ENCODE results near the gene ADSL. TPM values are rescaled to one million over a fixed set of nuclear protein-coding genes. Genes with fewer than 3 reads are reported as not detected.

The ADSL gene
- total and polyA plus RNA-seq, 9 of the 15 experiments (the other 6 are each of a cell fraction or from before 2014, with no cell fraction given), result 112 to 322 (median 146) TPM

DNA sequence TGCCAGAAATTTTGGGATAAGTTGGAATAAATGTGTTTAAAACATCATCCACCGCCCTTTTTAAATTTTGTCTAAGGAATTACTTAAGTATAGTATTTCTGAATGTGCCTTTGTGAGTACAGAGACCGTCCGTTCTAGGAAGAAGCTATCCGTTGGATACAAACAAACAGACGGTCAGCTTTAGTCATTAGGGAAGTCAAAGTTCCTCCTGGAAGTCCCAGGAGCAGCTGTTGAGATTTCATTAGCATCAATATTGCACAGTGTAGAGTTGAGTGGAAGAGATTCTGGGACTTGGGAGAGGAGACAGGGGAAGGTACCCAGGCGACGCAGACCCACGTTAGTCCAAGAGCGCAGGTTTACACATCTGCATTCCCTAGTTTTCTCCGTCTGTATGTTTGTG lies 15.7 kb upstream of the ADSL start:
- no peak for ATAC-seq
- Histone ChIP-seq H3K9ac (ENCODE audit: insufficient read depth in 1 of 2, low read depth in 2 of 2, low read length in 2 of 2) (no peak overlapping the region), H3K79me2 (ENCODE audit: control insufficient read depth, insufficient read depth, low read length) (no peaks in the 10 kb centered on the region), H3K4me1 (replicated peaks in 1 of 2; ENCODE audit: control insufficient read depth in 2 of 2, insufficient read depth in 2 of 2, low read length in 2 of 2) (peaks cover 7 to 27% of the 10 kb centered on the region in 2 experiments; a peak in 4 of 5 replicates), H3K36me3 (ENCODE audit: control insufficient read depth, insufficient read depth, low read length) (no peaks in the 10 kb centered on the region; the same call in 1 of the 3 replicates), H3K4me3 (no peak overlapping the region), H4K20me1 (replicated peaks; ENCODE audit: control insufficient read depth, insufficient read depth, low read length) (peaks cover 5% of the 10 kb centered on the region), H3K9me1 (ENCODE audit: control insufficient read depth, insufficient read depth, low read length) (no peaks in the 10 kb centered on the region), H3K27ac (ENCODE audit: extremely low read depth, low read depth, low read length) (no peak overlapping the region), H2AFZ (ENCODE audit: low read depth, low read length) (no peak overlapping the region), H3K9me3 (replicated peaks; ENCODE audit: control insufficient read depth, insufficient read depth, low read depth, low read length) (no peaks in the 10 kb centered on the region), H3K27me3 (ENCODE audit: control insufficient read depth in 2 of 2, insufficient read depth in 2 of 2, low read length in 2 of 2) (no peaks in the 10 kb centered on the region), H3K4me2 (ENCODE audit: insufficient read depth, low read length) (no peak overlapping the region)
- 63% methylated on average over 6 of the region's 10 CpGs for WGBS (ENCODE audit: insufficient coverage, low coverage, missing lambda C conversion rate)
- no peak for DNase-seq (ENCODE audit: extremely low read depth in 1 of 4, low spot score in 3 of 4)
- no TSS peak for BruUV-seq (replicated peaks)
- intact Hi-C loops (cut with micrococcal nuclease), result no loop called here
- POLR2A ChIA-PET, result interaction anchor here (1.0 to 2.0 kb wide), 3 partner anchors 10 to 16 kb away, joined by 3 to 5 read pairs (median 5); no protein-coding TSS in a partner anchor
- in situ Hi-C loops (cut with MboI), result no loop called here
- CTCF ChIA-PET (ENCODE audit: low intra/inter-chr PET ratio), result no interaction called here
- FAIRE-seq, result no peak
- TF ChIP-seq RHOXF2B (CRISPR knock-in tag; conservative IDR thresholded peaks at IDR 0.05), result no peak
- TF ChIP-seq CAMTA2 (CRISPR knock-in tag; conservative IDR thresholded peaks at IDR 0.05), result no peak
- TF ChIP-seq HDAC6 (IDR thresholded peaks at IDR 0.05; ENCODE audit: low read depth, low read length), result no peak
- TF ChIP-seq, protein P1, sequence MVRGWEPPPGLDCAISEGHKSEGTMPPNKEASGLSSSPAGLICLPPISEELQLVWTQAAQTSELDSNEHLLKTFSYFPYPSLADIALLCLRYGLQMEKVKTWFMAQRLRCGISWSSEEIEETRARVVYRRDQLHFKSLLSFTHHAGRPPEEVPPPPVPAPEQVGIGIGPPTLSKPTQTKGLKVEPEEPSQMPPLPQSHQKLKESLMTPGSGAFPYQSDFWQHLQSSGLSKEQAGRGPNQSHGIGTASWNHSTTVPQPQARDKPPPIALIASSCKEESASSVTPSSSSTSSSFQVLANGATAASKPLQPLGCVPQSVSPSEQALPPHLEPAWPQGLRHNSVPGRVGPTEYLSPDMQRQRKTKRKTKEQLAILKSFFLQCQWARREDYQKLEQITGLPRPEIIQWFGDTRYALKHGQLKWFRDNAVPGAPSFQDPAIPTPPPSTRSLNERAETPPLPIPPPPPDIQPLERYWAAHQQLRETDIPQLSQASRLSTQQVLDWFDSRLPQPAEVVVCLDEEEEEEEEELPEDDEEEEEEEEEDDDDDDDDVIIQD (CRISPR knock-in tag; IDR thresholded peaks at IDR 0.05), result no peak
- no peak for TF ChIP-seq BRCA1 (IDR thresholded peaks at IDR 0.05)
- no peak for TF ChIP-seq BRCA1 (CRISPR knock-in tag; IDR thresholded peaks at IDR 0.05)
- no peak for TF ChIP-seq FOXA1 (IDR thresholded peaks at IDR 0.05; ENCODE audit: borderline replicate concordance)
- no peak for TF ChIP-seq TCF7L2 (IDR thresholded peaks at IDR 0.05; ENCODE audit: low read depth, low read length)
- TF ChIP-seq KLF6 (CRISPR knock-in tag; IDR thresholded peaks at IDR 0.05; ENCODE audit: borderline replicate concordance), result no peak
- TF ChIP-seq TBL1XR1 (IDR thresholded peaks at IDR 0.05; ENCODE audit: low read length in 2 of 2), result no peak
- no peak for TF ChIP-seq SRSF9 (IDR thresholded peaks at IDR 0.05; ENCODE audit: borderline replicate concordance, low read depth, low read length)
- no peak for TF ChIP-seq ZC3H4 (CRISPR knock-in tag; IDR thresholded peaks at IDR 0.05; ENCODE audit: borderline replicate concordance)
- TF ChIP-seq ZNF175 (CRISPR knock-in tag; IDR thresholded peaks at IDR 0.05; ENCODE audit: low read depth), result no peak
- TF ChIP-seq, protein P2, sequence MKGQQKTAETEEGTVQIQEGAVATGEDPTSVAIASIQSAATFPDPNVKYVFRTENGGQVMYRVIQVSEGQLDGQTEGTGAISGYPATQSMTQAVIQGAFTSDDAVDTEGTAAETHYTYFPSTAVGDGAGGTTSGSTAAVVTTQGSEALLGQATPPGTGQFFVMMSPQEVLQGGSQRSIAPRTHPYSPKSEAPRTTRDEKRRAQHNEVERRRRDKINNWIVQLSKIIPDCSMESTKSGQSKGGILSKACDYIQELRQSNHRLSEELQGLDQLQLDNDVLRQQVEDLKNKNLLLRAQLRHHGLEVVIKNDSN (CRISPR knock-in tag; IDR thresholded peaks at IDR 0.05), result no peak
- TF ChIP-seq HMGN3 (IDR thresholded peaks at IDR 0.05; ENCODE audit: borderline replicate concordance, extremely low read depth, insufficient read length, low read depth, low read length), result no peak
- TF ChIP-seq, protein P3, sequence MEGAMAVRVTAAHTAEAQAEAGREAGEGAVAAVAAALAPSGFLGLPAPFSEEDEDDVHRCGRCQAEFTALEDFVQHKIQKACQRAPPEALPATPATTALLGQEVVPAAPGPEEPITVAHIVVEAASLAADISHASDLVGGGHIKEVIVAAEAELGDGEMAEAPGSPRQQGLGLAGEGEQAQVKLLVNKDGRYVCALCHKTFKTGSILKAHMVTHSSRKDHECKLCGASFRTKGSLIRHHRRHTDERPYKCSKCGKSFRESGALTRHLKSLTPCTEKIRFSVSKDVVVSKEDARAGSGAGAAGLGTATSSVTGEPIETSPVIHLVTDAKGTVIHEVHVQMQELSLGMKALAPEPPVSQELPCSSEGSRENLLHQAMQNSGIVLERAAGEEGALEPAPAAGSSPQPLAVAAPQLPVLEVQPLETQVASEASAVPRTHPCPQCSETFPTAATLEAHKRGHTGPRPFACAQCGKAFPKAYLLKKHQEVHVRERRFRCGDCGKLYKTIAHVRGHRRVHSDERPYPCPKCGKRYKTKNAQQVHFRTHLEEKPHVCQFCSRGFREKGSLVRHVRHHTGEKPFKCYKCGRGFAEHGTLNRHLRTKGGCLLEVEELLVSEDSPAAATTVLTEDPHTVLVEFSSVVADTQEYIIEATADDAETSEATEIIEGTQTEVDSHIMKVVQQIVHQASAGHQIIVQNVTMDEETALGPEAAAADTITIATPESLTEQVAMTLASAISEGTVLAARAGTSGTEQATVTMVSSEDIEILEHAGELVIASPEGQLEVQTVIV (CRISPR knock-in tag; IDR thresholded peaks at IDR 0.05; ENCODE audit: borderline replicate concordance), result no peak
- TF ChIP-seq, protein P4, sequence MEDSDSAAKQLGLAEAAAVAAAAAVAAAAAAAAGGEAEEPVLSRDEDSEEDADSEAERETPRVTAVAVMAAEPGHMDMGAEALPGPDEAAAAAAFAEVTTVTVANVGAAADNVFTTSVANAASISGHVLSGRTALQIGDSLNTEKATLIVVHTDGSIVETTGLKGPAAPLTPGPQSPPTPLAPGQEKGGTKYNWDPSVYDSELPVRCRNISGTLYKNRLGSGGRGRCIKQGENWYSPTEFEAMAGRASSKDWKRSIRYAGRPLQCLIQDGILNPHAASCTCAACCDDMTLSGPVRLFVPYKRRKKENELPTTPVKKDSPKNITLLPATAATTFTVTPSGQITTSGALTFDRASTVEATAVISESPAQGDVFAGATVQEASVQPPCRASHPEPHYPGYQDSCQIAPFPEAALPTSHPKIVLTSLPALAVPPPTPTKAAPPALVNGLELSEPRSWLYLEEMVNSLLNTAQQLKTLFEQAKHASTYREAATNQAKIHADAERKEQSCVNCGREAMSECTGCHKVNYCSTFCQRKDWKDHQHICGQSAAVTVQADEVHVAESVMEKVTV (CRISPR knock-in tag; IDR thresholded peaks at IDR 0.05), result no peak

Data from K562 (cell line).